GM18505 (cell line): ENCODE data around the gene TMED10.

Experiments
- ATAC-seq: cut with Tn5 transposase; IDR thresholded peaks from one replicate; pipeline ENCODE4 v1.9.1; 2021; ENCODE audit not compliant: unreplicated experiment
- POLR2A ChIP-seq: IDR thresholded peaks from 4 replicates; pipeline ENCODE4 v1.6.1; 2011; ENCODE audit warnings: borderline replicate concordance; ENCODE audit not compliant: insufficient read depth, insufficient read length; ENCODE audit errors: extremely low read depth

The TMED10 gene

GRCh38 chr14:75176142-75176820, at the start of gene TMED10:
Gene TMED10 (minus strand): TSS chr14:75176612. CDS start chr14:75176579, 33 bp downstream.
- TF ChIP-seq POLR2A: peak; percentile 78
- peak; percentile 71 for ATAC-seq

GRCh38 chr14:75224561-75224960, 48.1 kb upstream of the TMED10 start:
- no peak for ATAC-seq

GRCh38 chr14:75223664-75224154, 47.3 kb upstream of the TMED10 start:
- ATAC-seq: no peak
- no peak for TF ChIP-seq POLR2A

More at GRCh38 chr14:75224561-75224960, 48.1 kb upstream of the TMED10 start:
- TF ChIP-seq POLR2A: no peak

GRCh38 chr14:75222208-75222701, 45.8 kb upstream of the TMED10 start:
- no peak for ATAC-seq
- no peak for TF ChIP-seq POLR2A

DNA sequence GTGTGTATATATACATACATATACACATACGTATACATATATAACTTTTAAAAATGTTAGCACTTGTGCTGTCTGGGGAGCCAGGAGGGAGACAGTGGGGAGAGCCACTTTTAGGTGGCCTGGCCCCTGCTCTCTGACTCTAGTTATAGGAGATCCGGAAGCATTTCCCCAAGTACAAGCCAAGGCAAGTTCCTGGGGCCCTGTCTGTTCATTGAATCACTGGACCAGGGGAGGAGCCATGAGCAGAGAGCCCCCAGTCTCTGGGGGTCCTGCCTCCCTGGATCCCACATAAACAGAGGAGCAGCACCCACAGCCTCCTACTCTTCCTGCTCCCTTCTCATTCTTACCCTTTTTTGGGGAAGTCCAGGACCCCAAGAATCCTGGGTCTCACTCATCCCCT, 45.4 kb upstream of the TMED10 start:
- ATAC-seq: no peak
- no peak for TF ChIP-seq POLR2A

DNA sequence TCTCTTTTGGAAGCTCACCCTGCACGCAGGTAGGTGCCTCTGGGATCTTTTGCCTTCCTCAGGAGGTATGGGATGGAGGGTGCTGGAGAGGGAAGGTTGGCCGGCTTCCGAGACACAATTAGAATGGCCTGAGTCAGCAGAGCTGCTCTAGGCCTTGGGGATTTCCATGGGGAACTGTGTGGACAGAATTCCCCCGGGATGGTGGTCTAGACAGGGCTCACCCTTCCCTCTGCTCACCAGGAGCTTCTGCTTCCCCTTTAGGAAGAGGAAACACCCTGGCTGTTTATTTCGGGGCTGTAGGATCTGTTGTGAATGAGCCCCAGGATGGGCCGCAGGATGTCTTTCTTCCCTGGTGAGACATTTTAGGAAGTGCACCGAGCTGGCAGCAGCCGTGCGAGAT, 43.7 kb upstream of the TMED10 start:
- no peak for TF ChIP-seq POLR2A
- ATAC-seq: no peak

- no peak for TF ChIP-seq POLR2A
Observed at GRCh38 chr14:75217508-75218206, 41.2 kb upstream of the TMED10 start.

DNA sequence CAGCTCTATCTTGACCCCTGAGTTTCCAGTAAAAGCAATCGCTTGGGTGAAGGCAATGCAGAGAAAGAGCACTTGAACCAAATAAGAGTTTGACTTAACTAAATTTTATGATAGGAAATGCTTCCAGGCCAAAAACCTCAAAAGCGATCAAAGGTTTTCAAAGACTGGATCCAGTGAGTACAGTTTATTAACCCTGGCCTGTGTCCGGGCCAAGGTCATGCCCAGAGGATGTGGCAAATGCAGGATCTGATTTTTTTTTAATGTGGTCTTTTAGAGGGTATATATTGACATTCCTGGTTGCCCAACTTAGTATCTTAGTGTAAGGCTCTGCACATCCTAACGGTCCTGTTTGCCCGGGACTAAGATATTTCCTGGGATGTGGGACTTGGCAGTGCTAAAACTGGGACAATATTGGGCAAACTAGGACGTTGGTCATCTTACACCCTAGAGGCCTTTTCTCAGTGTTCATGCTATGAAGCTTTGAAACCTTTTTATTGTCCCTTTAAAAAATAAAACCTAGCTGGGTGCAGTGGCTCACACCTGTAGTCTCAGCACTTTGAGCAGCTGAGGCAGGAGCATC, 40.1 kb upstream of the TMED10 start:
- ATAC-seq: no peak
- TF ChIP-seq POLR2A: no peak

More at GRCh38 chr14:75217508-75218206, 41.2 kb upstream of the TMED10 start:
- no peak for ATAC-seq

DNA sequence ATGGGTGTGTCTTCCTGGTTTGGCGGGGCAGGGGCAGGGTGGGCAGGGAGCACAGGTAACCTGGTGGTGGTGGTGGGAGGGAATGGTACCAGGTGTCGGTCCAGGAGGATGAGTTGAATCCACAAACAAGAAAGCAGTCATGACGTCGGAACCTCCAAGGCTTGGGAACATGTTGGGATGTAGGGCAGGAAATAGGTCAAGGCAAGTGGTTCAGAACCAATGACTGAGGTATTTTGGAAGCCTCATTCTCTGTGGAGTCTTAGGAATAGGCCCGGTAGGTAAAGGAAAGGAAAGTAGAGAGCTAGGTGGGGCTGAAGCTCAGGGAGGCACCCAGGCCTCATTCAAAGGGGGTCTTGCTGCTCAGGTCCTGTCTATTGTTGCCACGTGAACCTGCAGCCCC, 39.1 kb upstream of the TMED10 start:
- ATAC-seq: no peak
- no peak for TF ChIP-seq POLR2A

- ATAC-seq: no peak
- TF ChIP-seq POLR2A: no peak
Observed at GRCh38 chr14:75214558-75214957, 38.1 kb upstream of the TMED10 start.

GRCh38 chr14:75213172-75213571, 36.8 kb upstream of the TMED10 start:
- no peak for ATAC-seq
- no peak for TF ChIP-seq POLR2A

GRCh38 chr14:75208843-75209242, 32.4 kb upstream of the TMED10 start:
- TF ChIP-seq POLR2A: no peak
- no peak for ATAC-seq

DNA sequence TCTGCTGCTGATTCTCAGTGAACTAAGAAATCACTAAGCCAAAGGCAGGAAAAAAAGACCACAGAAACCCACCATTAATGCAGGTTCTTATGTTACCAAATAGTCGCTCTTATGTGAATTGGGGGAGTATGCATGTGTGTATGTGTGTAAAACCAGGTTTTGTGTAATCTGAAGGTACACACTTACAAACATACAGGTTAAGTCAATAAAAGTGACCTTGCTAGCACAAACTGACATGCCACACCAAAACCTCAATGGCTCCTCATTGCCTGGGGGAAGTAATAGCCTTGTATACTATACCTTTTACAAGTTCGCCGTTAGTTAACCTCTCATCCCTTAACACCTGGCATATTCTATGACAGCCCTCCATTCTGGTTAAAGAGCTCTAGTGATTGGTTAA, 29.8 kb upstream of the TMED10 start:
- no peak for ATAC-seq
- TF ChIP-seq POLR2A: no peak

GRCh38 chr14:75205591-75205990, 29.2 kb upstream of the TMED10 start:
- TF ChIP-seq POLR2A: no peak

GRCh38 chr14:75204116-75204515, 27.7 kb upstream of the TMED10 start:
- no peak for ATAC-seq

More at GRCh38 chr14:75205591-75205990, 29.2 kb upstream of the TMED10 start:
- no peak for ATAC-seq

More at GRCh38 chr14:75204116-75204515, 27.7 kb upstream of the TMED10 start:
- TF ChIP-seq POLR2A: no peak
